IMR-90 (cell line): ENCODE results near the gene GPRASP1. TPM values are rescaled to one million over a fixed set of nuclear protein-coding genes. Genes with fewer than 3 reads are reported as not detected.

Experiments used
- ATAC-seq: fragments of 200-7000 bp; cut with Tn5 transposase; 2 replicates; pipeline ENCODE4 v1.9.1; 2020; ENCODE audit warnings: low read depth, mild to moderate bottlenecking, moderate library complexity
- BruUV-seq: library from RNA; stranded (reverse); fragments of 400-500 nt; replicated peaks from 2 replicates; lab custom pipeline; 2021; lab: Mats Ljungman, UMichigan
- CTCF ChIA-PET: fragments of 300-600 bp; formaldehyde crosslinking; extraction: SDS; loops from one replicate; lab custom pipeline; 2021; ENCODE audit warnings: antibody characterized with exemption; lab: Yijun Ruan, JAX
- POLR2A ChIA-PET: fragments of 300-600 bp; sonication (Branson Sonifier 250); formaldehyde crosslinking; loops from one replicate; lab custom pipeline; 2022; ENCODE audit warnings: antibody characterized with exemption; ENCODE audit not compliant: unreplicated experiment; lab: Charles Lee
- DNase-seq: peaks from one replicate; pipeline ENCODE4 v3.0.0; 2013
- H2AFZ ChIP-seq: replicated peaks from 2 replicates; pipeline ENCODE3; 2013; ENCODE audit warnings: low read length, mild to moderate bottlenecking; ENCODE audit not compliant: poor library complexity
- H2AK5ac ChIP-seq: 2 replicates; pipeline ENCODE4 v1.6.1; 2013; ENCODE audit warnings: low read depth, low read length, inconsistent platforms
- H2AK9ac ChIP-seq: replicated peaks from 2 replicates; pipeline ENCODE3; 2013; ENCODE audit warnings: mild to moderate bottlenecking, low read depth, low read length, moderate library complexity; ENCODE audit not compliant: poor library complexity
- H2BK120ac ChIP-seq: 2 replicates; pipeline ENCODE4 v1.6.1; 2013; ENCODE audit warnings: low read depth, low read length, inconsistent platforms
- H2BK15ac ChIP-seq: 3 replicates; pipeline ENCODE4 v1.6.1; 2013; ENCODE audit warnings: low read depth, low read length, inconsistent platforms
- H2BK20ac ChIP-seq: 2 replicates; pipeline ENCODE4 v1.6.1; 2013; ENCODE audit warnings: low read depth, mild to moderate bottlenecking, inconsistent platforms, low read length, moderate library complexity
- H2BK5ac ChIP-seq: 2 replicates; pipeline ENCODE4 v1.6.1; 2013; ENCODE audit warnings: mild to moderate bottlenecking, low read depth, low read length, inconsistent platforms; ENCODE audit not compliant: poor library complexity, severe bottlenecking
- H3K14ac ChIP-seq: replicated peaks from 2 replicates; pipeline ENCODE4 v1.6.1; 2013; ENCODE audit warnings: low read depth, low read length, inconsistent platforms
- H3K18ac ChIP-seq: 2 replicates; pipeline ENCODE4 v1.6.1; 2013; ENCODE audit warnings: low read depth, low read length, control low read depth
- H3K23ac ChIP-seq: 2 replicates; pipeline ENCODE4 v1.6.1; 2013; ENCODE audit warnings: low read depth, low read length, inconsistent platforms
- H3K27ac ChIP-seq: 2 replicates; pipeline ENCODE4 v1.5.1; 2013; ENCODE audit warnings: mild to moderate bottlenecking, control low read depth, low read length; ENCODE audit not compliant: insufficient read depth
- H3K27me3 ChIP-seq: 2 replicates; pipeline ENCODE4 v1.6.1; 2013; ENCODE audit warnings: low read length; ENCODE audit not compliant: control insufficient read depth, insufficient read depth
- H3K36me3 ChIP-seq: 2 replicates; pipeline ENCODE4 v1.6.1; 2013; ENCODE audit warnings: low read length, mixed read lengths; ENCODE audit not compliant: control insufficient read depth, insufficient read depth
- H3K4ac ChIP-seq: 2 replicates; pipeline ENCODE4 v1.6.1; 2013; ENCODE audit warnings: low read depth, low read length, inconsistent platforms
- H3K4me1 ChIP-seq: 2 replicates; pipeline ENCODE4 v1.6.1; 2013; ENCODE audit warnings: low read length, mixed read lengths; ENCODE audit not compliant: control insufficient read depth, insufficient read depth
- H3K4me2 ChIP-seq: 2 replicates; pipeline ENCODE4 v1.6.1; 2013; ENCODE audit warnings: low read depth, mild to moderate bottlenecking, control low read depth, low read length, moderate library complexity
- H3K4me3 ChIP-seq: 2 replicates; pipeline ENCODE4 v1.5.1; 2013; ENCODE audit warnings: low read depth, mild to moderate bottlenecking, control low read depth, low read length, moderate library complexity; ENCODE audit not compliant: insufficient read depth
- H3K56ac ChIP-seq: 2 replicates; pipeline ENCODE4 v1.6.1; 2013; ENCODE audit warnings: low read length, inconsistent platforms; ENCODE audit not compliant: insufficient read depth; ENCODE audit errors: extremely low read depth
- H3K79me1 ChIP-seq, 2 experiments: 2 replicates each; pipeline ENCODE4 v1.6.1; 2013; ENCODE audit warnings: low read length in 2 of 2, inconsistent platforms in 1 of 2, low read depth in 1 of 2
- H3K9ac ChIP-seq: 2 replicates; pipeline ENCODE4 v1.6.1; 2013; ENCODE audit warnings: low read depth, low read length, control low read depth
- H3K9me1 ChIP-seq: 2 replicates; pipeline ENCODE4 v1.6.1; 2013; ENCODE audit warnings: low read length, inconsistent platforms; ENCODE audit not compliant: insufficient read depth
- H3K9me3 ChIP-seq: 2 replicates; pipeline ENCODE4 v1.6.1; 2013; ENCODE audit warnings: low read length; ENCODE audit not compliant: control insufficient read depth, insufficient read depth
- H4K20me1 ChIP-seq: 2 replicates; pipeline ENCODE4 v1.6.1; 2013; ENCODE audit warnings: low read length, inconsistent platforms; ENCODE audit not compliant: insufficient read depth
- H4K5ac ChIP-seq: 2 replicates; pipeline ENCODE4 v1.6.1; 2013; ENCODE audit warnings: mild to moderate bottlenecking, low read depth, low read length, control low read depth
- H4K8ac ChIP-seq, 2 experiments: 2 replicates each; pipeline ENCODE4 v1.6.1; 2013; ENCODE audit warnings: low read depth in 2 of 2, low read length in 2 of 2, control low read depth in 1 of 2, inconsistent platforms in 1 of 2
- H4K91ac ChIP-seq: 2 replicates; pipeline ENCODE4 v1.6.1; 2013; ENCODE audit warnings: low read depth, low read length, inconsistent platforms; ENCODE audit not compliant: insufficient read depth
- BHLHE40 ChIP-seq: fragments of 150-350 bp; IDR thresholded peaks from 2 replicates; pipeline ENCODE4 v1.6.1; 2016; ENCODE audit warnings: mild to moderate bottlenecking, low read depth, low read length
- CEBPB ChIP-seq: IDR thresholded peaks from 2 replicates; pipeline ENCODE4 v1.6.1; 2012; ENCODE audit warnings: low read depth, low read length, improper control_type of control experiment
- CHD1 ChIP-seq: IDR thresholded peaks from 2 replicates; pipeline ENCODE4 v1.6.1; 2012; ENCODE audit warnings: low read depth, low read length, improper control_type of control experiment
- CTCF ChIP-seq: conservative IDR thresholded peaks from 2 replicates; pipeline ENCODE4 v1.5.1; 2012; ENCODE audit warnings: mild to moderate bottlenecking, low read depth, low read length, improper control_type of control experiment
- ELK1 ChIP-seq: fragments of 150-350 bp; IDR thresholded peaks from 2 replicates; pipeline ENCODE4 v1.6.1; 2016; ENCODE audit warnings: low read depth, mild to moderate bottlenecking, low read length, moderate library complexity, borderline replicate concordance
- MAFK ChIP-seq: IDR thresholded peaks from 2 replicates; pipeline ENCODE4 v1.6.1; 2012; ENCODE audit warnings: low read depth, low read length, improper control_type of control experiment
- MAZ ChIP-seq: IDR thresholded peaks from 2 replicates; pipeline ENCODE4 v1.6.1; 2012; ENCODE audit warnings: low read depth, mild to moderate bottlenecking, low read length, improper control_type of control experiment, moderate library complexity, borderline replicate concordance
- MXI1 ChIP-seq: IDR thresholded peaks from 2 replicates; pipeline ENCODE4 v1.6.1; 2012; ENCODE audit warnings: low read depth, mild to moderate bottlenecking, low read length, moderate library complexity, borderline replicate concordance
- NFE2L2 ChIP-seq: fragments of 150-350 bp; IDR thresholded peaks from 2 replicates; pipeline ENCODE4 v1.6.1; 2016; ENCODE audit warnings: low read depth, mild to moderate bottlenecking, low read length
- POLR2A ChIP-seq: IDR thresholded peaks from 2 replicates; pipeline ENCODE4 v1.6.1; 2012; ENCODE audit warnings: mild to moderate bottlenecking, low read depth, low read length
- RAD21 ChIP-seq: IDR thresholded peaks from 2 replicates; pipeline ENCODE4 v1.6.1; 2012; ENCODE audit warnings: low read length, improper control_type of control experiment
- RCOR1 ChIP-seq: IDR thresholded peaks from 2 replicates; pipeline ENCODE4 v1.6.1; 2012; ENCODE audit warnings: mild to moderate bottlenecking, low read length, improper control_type of control experiment; ENCODE audit not compliant: insufficient replicate concordance
- RFX5 ChIP-seq: IDR thresholded peaks from 2 replicates; pipeline ENCODE4 v1.8.0; 2012; ENCODE audit warnings: low read depth, mild to moderate bottlenecking, low read length, moderate library complexity
- SMC3 ChIP-seq: fragments of 150-350 bp; IDR thresholded peaks from 2 replicates; pipeline ENCODE4 v1.6.1; 2016; ENCODE audit warnings: low read depth, mild to moderate bottlenecking, antibody characterized with exemption, low read length, moderate library complexity
- USF2 ChIP-seq: fragments of 150-350 bp; IDR thresholded peaks from 2 replicates; pipeline ENCODE4 v1.6.1; 2017; ENCODE audit warnings: mild to moderate bottlenecking, antibody characterized with exemption, low read length, low read depth
- WGBS, 2 experiments: methylation state at CpG; one replicate each; pipeline versions ENCODE4 v1.1.5 to v1.1.7; 2013; ENCODE audit warnings: missing lambda C conversion rate in 2 of 2; ENCODE audit not compliant: insufficient read length in 1 of 2; ENCODE audit errors: extremely low coverage in 2 of 2; 5-methylcytosine and 5-hydroxymethylcytosine counted together
- dilution Hi-C: fragments of 300-500 bp; cut with HindIII; formaldehyde crosslinking; loops from one replicate; pipeline ENCODE4 v1.14.3; 2018; ENCODE audit warnings: low sequenced_read_pairs; ENCODE audit not compliant: unreplicated experiment
- in situ Hi-C: fragments of 300-500 bp; cut with MboI; formaldehyde crosslinking; loops from 3 replicates; pipeline ENCODE4 v1.14.3; 2019; ENCODE audit warnings: low sequenced_read_pairs, inconsistent platforms, mixed read lengths
- intact Hi-C: fragments of 100-400 bp; cut with micrococcal nuclease; formaldehyde crosslinking; loops from 2 replicates; pipeline ENCODE4 v1.10.0; 2022
- polyA plus RNA-seq, 3 experiments: library from polyadenylated mRNA; depleted of rRNA; stranded (reverse); fragments of >200 nt; gene quantifications; 2 replicates each; pipeline ENCODE4 v1.2.3, GENCODE V29; 2012; ENCODE audit warnings: low replicate concordance in 1 of 3
- total RNA-seq: library from RNA; depleted of rRNA; stranded (reverse); fragments of >200 nt; gene quantifications from 2 replicates; pipeline ENCODE4 v1.2.3, GENCODE V29; 2012

Gene GPRASP1
- total and polyA plus RNA-seq, 2 of the 4 experiments (the other 2 are of a cell fraction), result 1.3 to 1.5 TPM

- in situ Hi-C loops (no loop called here), intact Hi-C loops (no loop called here), dilution Hi-C loops (no loop called here)
- Histone ChIP-seq H4K5ac (no peak overlapping the region), H4K91ac (no peak overlapping the region), H3K18ac (no peak overlapping the region), H2AK5ac (no peak overlapping the region), H4K8ac (no peak overlapping the region), H3K4ac (no peak overlapping the region), H2BK120ac (no peak overlapping the region), H3K9me3 (no peaks in the 10 kb centered on the region), H3K4me2 (no peak overlapping the region), H2BK20ac (no peak overlapping the region), H3K79me1 (no peaks in the 10 kb centered on the region), H3K9me1 (no peaks in the 10 kb centered on the region), H2AK9ac (no peak overlapping the region), H3K4me3 (no peak overlapping the region), H3K9ac (no peak overlapping the region), H3K4me1 (no peaks in the 10 kb centered on the region), H3K56ac (no peak overlapping the region), H3K27me3 (no peaks in the 10 kb centered on the region), H3K14ac (no peak overlapping the region), H2BK15ac (no peak overlapping the region), H3K27ac (no peak overlapping the region), H2BK5ac (no peak overlapping the region), H3K36me3 (no peaks in the 10 kb centered on the region), H3K23ac (no peak overlapping the region), H2AFZ (no peak overlapping the region), H4K20me1 (no peaks in the 10 kb centered on the region)
- TF ChIP-seq SMC3 (no peak), MXI1 (no peak), CTCF (no peak), BHLHE40 (no peak), MAFK (no peak), ELK1 (no peak), MAZ (no peak), CEBPB (no peak), NFE2L2 (no peak), POLR2A (no peak), RCOR1 (no peak), USF2 (no peak), RAD21 (no peak), CHD1 (no peak), RFX5 (no peak)
- DNase-seq, result no peak
- no CpG with 5 or more reads among the region's 4 CpGs for WGBS, 2 experiments
- no peak for ATAC-seq
- POLR2A ChIA-PET, result no interaction called here
- BruUV-seq, result no TSS peak
- CTCF ChIA-PET, result interaction anchor here (1.2 kb wide), 1 partner anchor 166 kb away, joined by 3 read pairs; no protein-coding TSS in a partner anchor
Measured at GRCh38 chrX:102669526-102669925, 18.2 kb downstream of the GPRASP1 start.
